Heart left ventricle (tissue), 16 donors: Measurements from ENCODE around the gene PTPRD. TPM values are rescaled to one million over a fixed set of nuclear protein-coding genes. Genes with fewer than 3 reads are reported as not detected.

Experiments used
- ATAC-seq, 4 donors: fragments of 200-7000 bp; cut with Tn5 transposase; one replicate each; pipeline ENCODE4 v1.9.1; 2020 to 2022; ENCODE audit warnings: moderate library complexity in 4 of 4, mild to moderate bottlenecking in 3 of 4, moderate number of reproducible peaks in 1 of 4
- DNase-seq, 5 donors: peaks; one replicate each; pipeline ENCODE4 v3.0.0-alpha.2; 2020
- H3K27ac ChIP-seq, 12 donors: fragments of 200-600 bp; sonication (generic) in 4 of 12; one replicate each; pipeline versions ENCODE4 v1.5.0 to v1.8.0; 2016 to 2022; ENCODE audit warnings: mild to moderate bottlenecking in 2 of 12
- H3K27me3 ChIP-seq, 9 donors: fragments of 200-600 bp; sonication (generic) in 2 of 9; one replicate each; pipeline versions ENCODE4 v1.5.1 to v1.8.0; 2016 to 2022; ENCODE audit warnings: mild to moderate bottlenecking in 3 of 9
- H3K36me3 ChIP-seq, 9 donors: fragments of 200-600 bp; sonication (generic) in 2 of 9; one replicate each; pipeline versions ENCODE4 v1.5.0 to v1.8.0; 2018 to 2022; ENCODE audit warnings: mild to moderate bottlenecking in 2 of 9
- H3K4me1 ChIP-seq, 12 donors: fragments of 200-600 bp; sonication (generic) in 4 of 12; one replicate each; pipeline versions ENCODE4 v1.5.0 to v1.8.0; 2016 to 2022; ENCODE audit warnings: mild to moderate bottlenecking in 3 of 12
- H3K4me3 ChIP-seq, 12 donors: fragments of 200-600 bp; sonication (generic) in 4 of 12; one replicate each; pipeline versions ENCODE4 v1.5.0 to v1.8.0; 2017 to 2022; ENCODE audit warnings: mild to moderate bottlenecking in 9 of 12, moderate library complexity in 4 of 12
- H3K9me3 ChIP-seq, 12 donors: fragments of 200-600 bp; sonication (generic) in 4 of 12; one replicate each; pipeline versions ENCODE4 v1.5.0 to v1.8.0; 2016 to 2022; ENCODE audit warnings: mild to moderate bottlenecking in 1 of 12
- POLR2A ChIP-seq, 2 donors: fragments of 450-650 bp; IDR thresholded peaks; one replicate each; pipeline ENCODE4 v1.6.1; 2017; ENCODE audit warnings: antibody characterized with exemption in 2 of 2, mild to moderate bottlenecking in 2 of 2, moderate library complexity in 2 of 2
- WGBS, 4 donors: extraction: QIAGEN DNeasy Blood & Tissue Kit in 2 of 4; methylation state at CpG; one replicate each; pipeline versions ENCODE4 v1.1.5 to v1.1.7; 2013 to 2018; 5-methylcytosine and 5-hydroxymethylcytosine counted together
- intact Hi-C, 10 donors: fragments of 100-400 bp; cut with DNase I; formaldehyde crosslinking; loops; one replicate each; pipeline versions ENCODE4 v1.11.1 to v1.14.2; 2022
- polyA plus RNA-seq, 2 donors: library from polyadenylated mRNA; stranded (reverse); fragments of 200-250 nt; gene quantifications; one replicate each; pipeline ENCODE4 v1.2.3, GENCODE V29; 2013
- total RNA-seq, 9 donors: library from RNA; depleted of rRNA in 2 of 9; stranded (reverse); fragments of >200 nt in 2 of 9; fragmentation: NEBNext Ultra II Directional in 3 of 9; extraction: Animal tissue kit (Norgen Biotek cat#: 25700) in 3 of 9; gene quantifications; one replicate each; pipeline versions ENCODE4 v1.1.0 to v1.2.4, GENCODE V29; 2016 to 2023
- TF ChIP-seq, protein P1 (sequence below), 12 donors: fragments of 200-600 bp; sonication (generic) in 4 of 12; IDR thresholded peaks; one replicate each; pipeline versions ENCODE4 v1.5.0 to v1.8.0; 2018 to 2022; ENCODE audit warnings: antibody characterized with exemption in 12 of 12, mild to moderate bottlenecking in 5 of 12
- donor health status: ischemic (EF 13 %, LVEDD 7.1; RV severe dilation, severe dysfunction).
- donor health status: healthy with polysubstance abuse.
- donor health status: DM: no; HTN: yes; CAD: no.
- donor health status: DM: no; HTN: no; CAD: no.
- donor health status: ischemic (EF 25% LVEDD 6.9; RV normal size, moderate dysfunction).
- donor health status: ischemic (EF 25% LVEDD 5.7; RV mildly dilated, moderate dysfunction).
- donor health status: healthy.
- donor health status: DM: yes; HTN: yes; CAD: no.
- donor health status: ischemic (EF 35%, LVEDD 5.7; RV mildly dilated, moderate dysfunction).
- donor health status: nonischemic (EF 11% LVEDD 7.7; RV severe dilation, severe dysfunction).
- donor health status: DM: yes; HTN: yes; CAD: no.
- donor health status: PGD.
- donor health status: ischemic (EF 29% LVEDD 5.4; RV normal size, mild dysfunction).
- donor health status: nonischemic (EF 23%, LVEDD 6.1; RV moderate dilation, normal function).

Gene PTPRD
- total and polyA plus RNA-seq, 11 donors = 1.4 to 25.3 (median 15.1) TPM

- H3K4me1 ChIP-seq = no peaks in the 10 kb centered on the region
- no peak overlapping the region for H3K4me3 ChIP-seq
- intact Hi-C loops = no loop called here
- H3K27me3 ChIP-seq = no peaks in the 10 kb centered on the region
- no peaks in the 10 kb centered on the region for H3K36me3 ChIP-seq
- ATAC-seq (no peak), DNase-seq (no peak)
- peaks cover 0 to 30% (median 11%) of the 10 kb centered on the region in 12 donors for H3K9me3 ChIP-seq
- no peak overlapping the region for H3K27ac ChIP-seq
- TF ChIP-seq, protein P1, sequence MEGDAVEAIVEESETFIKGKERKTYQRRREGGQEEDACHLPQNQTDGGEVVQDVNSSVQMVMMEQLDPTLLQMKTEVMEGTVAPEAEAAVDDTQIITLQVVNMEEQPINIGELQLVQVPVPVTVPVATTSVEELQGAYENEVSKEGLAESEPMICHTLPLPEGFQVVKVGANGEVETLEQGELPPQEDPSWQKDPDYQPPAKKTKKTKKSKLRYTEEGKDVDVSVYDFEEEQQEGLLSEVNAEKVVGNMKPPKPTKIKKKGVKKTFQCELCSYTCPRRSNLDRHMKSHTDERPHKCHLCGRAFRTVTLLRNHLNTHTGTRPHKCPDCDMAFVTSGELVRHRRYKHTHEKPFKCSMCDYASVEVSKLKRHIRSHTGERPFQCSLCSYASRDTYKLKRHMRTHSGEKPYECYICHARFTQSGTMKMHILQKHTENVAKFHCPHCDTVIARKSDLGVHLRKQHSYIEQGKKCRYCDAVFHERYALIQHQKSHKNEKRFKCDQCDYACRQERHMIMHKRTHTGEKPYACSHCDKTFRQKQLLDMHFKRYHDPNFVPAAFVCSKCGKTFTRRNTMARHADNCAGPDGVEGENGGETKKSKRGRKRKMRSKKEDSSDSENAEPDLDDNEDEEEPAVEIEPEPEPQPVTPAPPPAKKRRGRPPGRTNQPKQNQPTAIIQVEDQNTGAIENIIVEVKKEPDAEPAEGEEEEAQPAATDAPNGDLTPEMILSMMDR (IDR thresholded peaks at IDR 0.05) = no peak
- no peak for TF ChIP-seq POLR2A (IDR thresholded peaks at IDR 0.05)
- WGBS, 4 donors = 73 to 84% (median 82%) methylated on average over 1 of the region's 1 CpG
These were observed 36.3 kb upstream of the PTPRD start for GRCh38 chr9:10649076-10649475.

GRCh38 chr9:10633785-10634184 is 21.0 kb upstream of the PTPRD start:
- H3K27me3 ChIP-seq = no peaks in the 10 kb centered on the region
- intact Hi-C loops = no loop called here
- no peak overlapping the region for H3K4me3 ChIP-seq
- DNase-seq = no peak
- no peak for ATAC-seq
- no peaks in the 10 kb centered on the region for H3K36me3 ChIP-seq
- no peaks in the 10 kb centered on the region for H3K9me3 ChIP-seq
- TF ChIP-seq POLR2A (IDR thresholded peaks at IDR 0.05) = no peak
- TF ChIP-seq, protein P1 (IDR thresholded peaks at IDR 0.05) = no peak
- WGBS, 4 donors = 86 to 96% (median 89%) methylated on average over 3 of the region's 3 CpGs
- no peak overlapping the region for H3K27ac ChIP-seq
- H3K4me1 ChIP-seq = no peaks in the 10 kb centered on the region

- ATAC-seq = no peak
- no peak for DNase-seq
- 49 to 71% (median 58%) methylated on average over 9 of the region's 9 CpGs for WGBS, 4 donors
- H3K4me3 ChIP-seq = no peak overlapping the region
- intact Hi-C loops = loop anchor here in 1 of 10 donors (10.0 kb wide), 1 partner anchor 61 kb away; no protein-coding TSS in a partner anchor
- no peaks in the 10 kb centered on the region for H3K9me3 ChIP-seq
- H3K27ac ChIP-seq = no peak overlapping the region
- TF ChIP-seq POLR2A (IDR thresholded peaks at IDR 0.05) = no peak
- TF ChIP-seq, protein P1 (IDR thresholded peaks at IDR 0.05) = no peak
- no peaks in the 10 kb centered on the region for H3K36me3 ChIP-seq
- H3K27me3 ChIP-seq = peaks cover 6 to 88% (median 35%) of the 10 kb centered on the region in 9 donors
- H3K4me1 ChIP-seq = peaks cover 0 to 15% (median 0%) of the 10 kb centered on the region in 12 donors
These were observed 1.5 kb upstream of the PTPRD start for GRCh38 chr9:10614196-10614800.

- peaks cover 6 to 84% (median 35%) of the 10 kb centered on the region in 9 donors for H3K27me3 ChIP-seq
- DNase-seq (no peak), ATAC-seq (no peak)
- no peaks in the 10 kb centered on the region for H3K36me3 ChIP-seq
- 5 to 11% (median 9%) methylated on average over 13 of the region's 13 CpGs for WGBS, 4 donors
- H3K4me3 ChIP-seq = peak overlapping the region in 4 of 12 donors; percentile 47 to 55 (median 52)
- intact Hi-C loops = loop anchor here in 1 of 10 donors (10.0 kb wide), 1 partner anchor 61 kb away; no protein-coding TSS in a partner anchor
- H3K4me1 ChIP-seq = peaks cover 0 to 15% (median 0%) of the 10 kb centered on the region in 12 donors
- no peak overlapping the region for H3K27ac ChIP-seq
- no peaks in the 10 kb centered on the region for H3K9me3 ChIP-seq
- TF ChIP-seq, protein P1 (IDR thresholded peaks at IDR 0.05) = no peak
- TF ChIP-seq POLR2A (IDR thresholded peaks at IDR 0.05) = no peak
These were observed 617 bp upstream of the PTPRD start for GRCh38 chr9:10613419-10613818.
